HCT116 (cell line): ENCODE data around the gene SUSD5.
"Not testable (repeated sequence)": the region's sequence is repeated elsewhere in the genome, so short reads cannot be mapped to it uniquely, and the experiment has no call there.

Source experiments
- CBX3 ChIP-seq: IDR thresholded peaks from 2 replicates; pipeline ENCODE4 v1.6.1; 2012; ENCODE audit warnings: low read depth
- CTCF ChIP-seq, 3 experiments: fragments of 200-600 bp in 1 of 3; sonication (generic) in 1 of 3; IDR thresholded peaks in 2 of 3; conservative IDR thresholded peaks in 1 of 3; 2 replicates each; pipeline ENCODE4 v1.5.1; 2012 to 2017; ENCODE audit warnings: low read depth in 2 of 3, low read length in 2 of 3, antibody characterized with exemption in 1 of 3, borderline replicate concordance in 1 of 3, control low read depth in 1 of 3, mild to moderate bottlenecking in 1 of 3, mixed read lengths in 1 of 3, mixed run types in 1 of 3, moderate library complexity in 1 of 3; ENCODE audit not compliant: insufficient read depth in 1 of 3
- EZH2 ChIP-seq: fragments of 200-600 bp; sonication (generic); IDR thresholded peaks from 2 replicates; pipeline ENCODE4 v1.6.1; 2017; ENCODE audit warnings: antibody characterized with exemption, mixed run types
- MAX ChIP-seq: IDR thresholded peaks from 2 replicates; pipeline ENCODE4 v1.6.1; 2012
- POLR2A ChIP-seq: IDR thresholded peaks from 2 replicates; pipeline ENCODE4 v1.7.0; 2011; ENCODE audit warnings: borderline replicate concordance; ENCODE audit not compliant: insufficient read depth, insufficient read length; ENCODE audit errors: extremely low read depth
- POLR2AphosphoS5 ChIP-seq: IDR thresholded peaks from 2 replicates; pipeline ENCODE4 v1.6.1; 2011; ENCODE audit warnings: mild to moderate bottlenecking, low read depth, low read length, moderate library complexity
- ZBTB33 ChIP-seq: IDR thresholded peaks from 2 replicates; pipeline ENCODE4 v1.6.1; 2011; ENCODE audit warnings: mild to moderate bottlenecking, low read length, moderate library complexity; ENCODE audit not compliant: insufficient replicate concordance; ENCODE audit errors: extremely low read depth
- ZNF274 ChIP-seq: fragments of 200-500 bp; sonication (Bioruptor generic); IDR thresholded peaks from 2 replicates; pipeline ENCODE4 v1.6.1; 2014; ENCODE audit warnings: mild to moderate bottlenecking, low read depth, low read length, inconsistent platforms

GRCh38 chr3:33181641-33182040 lies 37.0 kb downstream of the SUSD5 start:
- not testable (repeated sequence) for TF ChIP-seq CBX3; CTCF (IDR thresholded peaks at IDR 0.05 in 2 of 3, conservative IDR thresholded peaks at IDR 0.05 in 1 of 3; ENCODE audit: borderline replicate concordance in 1 of 3, insufficient read depth in 1 of 3, low read depth in 2 of 3, low read length in 2 of 3); POLR2A; ZNF274; MAX; POLR2AphosphoS5; EZH2; ZBTB33
